Measurements from ENCODE around the gene PHLPP2.
A peak's percentile ranks its signal among the peaks of the same experiment; 100 is the strongest.
"Not testable (repeated sequence)": the region's sequence is repeated elsewhere in the genome, so short reads cannot be mapped to it uniquely, and the experiment has no call there.

The PHLPP2 gene

DNA sequence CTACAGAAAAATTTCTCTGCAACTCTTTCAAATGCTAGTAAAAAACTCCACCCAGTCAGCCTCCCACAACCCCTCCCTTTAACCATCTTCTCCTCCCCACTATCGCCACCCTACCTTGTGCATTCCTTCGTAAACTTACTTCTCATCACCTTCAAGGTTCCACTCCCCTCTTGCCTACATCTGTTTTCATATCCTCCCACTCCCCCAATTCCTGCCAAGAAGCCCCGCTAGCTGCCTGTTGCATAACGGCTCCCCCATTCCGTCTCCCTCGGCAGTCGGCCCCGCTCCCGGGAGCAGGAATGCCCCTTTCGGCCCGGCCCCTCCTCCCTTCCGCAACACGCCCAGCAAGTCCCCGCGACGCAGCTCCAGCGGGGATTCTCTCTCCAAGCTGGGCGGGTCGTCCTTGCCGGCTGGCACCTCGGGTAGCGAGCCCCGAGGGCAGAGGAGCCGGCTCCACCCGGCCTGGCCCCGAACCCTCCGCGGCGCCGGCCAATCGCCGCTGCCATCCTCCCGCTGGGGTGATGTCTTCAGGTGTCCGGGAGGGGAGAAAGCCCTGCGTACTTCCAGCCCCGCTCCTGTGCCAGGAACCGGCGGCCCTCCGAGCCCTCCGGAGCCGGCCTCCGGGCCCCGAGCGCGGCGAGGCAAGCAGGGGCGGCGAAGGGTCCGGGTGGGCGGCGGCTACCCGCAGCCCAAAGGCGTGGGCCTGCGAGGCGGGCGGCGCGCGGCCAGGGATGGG, 1.5 kb downstream of the PHLPP2 start:
- peak; percentile 39 for DNase-seq (ENCODE audit: low spot score)

- DNase-seq (ENCODE audit: low spot score) = no peak
Observed at GRCh38 chr16:71721066-71721740, 3.3 kb downstream of the PHLPP2 start.

DNA sequence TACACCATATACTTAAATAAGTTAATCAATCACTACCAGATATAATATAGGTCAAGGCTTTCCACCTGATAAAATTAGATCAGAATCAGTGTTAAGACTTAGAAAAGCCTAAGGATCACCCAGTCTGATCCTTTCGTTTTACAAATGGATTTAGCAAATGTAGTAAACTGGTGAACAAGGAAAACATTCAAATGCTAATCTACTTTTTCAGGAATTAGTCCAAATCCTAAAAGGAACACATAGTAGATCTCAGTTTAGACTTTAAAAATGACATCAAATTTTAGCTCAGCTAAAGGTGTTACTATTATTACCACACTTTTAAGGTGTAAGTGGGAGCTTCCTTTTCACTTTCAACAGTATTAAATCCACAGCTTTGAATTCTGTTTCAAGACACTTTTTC, 12.0 kb downstream of the PHLPP2 start:
- no peak for DNase-seq (ENCODE audit: low spot score)

- DNase-seq (ENCODE audit: low spot score) = no peak
Observed at GRCh38 chr16:71711789-71712188, 12.7 kb downstream of the PHLPP2 start.

DNA sequence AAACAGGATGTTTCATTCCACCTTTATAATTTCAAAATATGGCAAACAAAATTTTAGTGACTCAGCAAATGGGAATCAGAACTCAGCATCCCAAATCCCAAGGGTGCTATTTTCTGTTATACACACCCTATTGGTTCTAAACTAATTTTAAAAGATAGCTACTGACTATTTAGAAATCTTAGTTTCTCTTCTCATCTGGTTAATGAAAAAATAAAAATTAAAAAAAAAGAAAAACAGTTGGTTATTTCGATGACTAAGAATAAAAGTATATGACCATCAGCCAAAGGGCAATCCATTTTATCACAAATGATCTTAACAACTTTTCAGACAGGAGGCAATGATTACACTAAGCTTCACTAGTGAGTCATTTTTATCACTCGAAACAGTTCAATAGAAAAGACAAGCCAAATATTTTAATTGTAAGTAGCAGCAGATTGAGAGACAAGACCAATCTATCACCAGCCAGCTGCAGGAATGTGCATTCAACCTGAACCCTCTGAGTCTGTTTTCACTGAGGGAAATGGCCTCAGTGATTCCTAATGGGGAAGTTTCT, 15.2 kb downstream of the PHLPP2 start:
- no peak for DNase-seq (ENCODE audit: low spot score)

GRCh38 chr16:71708696-71709095, 15.8 kb downstream of the PHLPP2 start:
- DNase-seq (ENCODE audit: low spot score) = no peak

- DNase-seq (ENCODE audit: low spot score) = no peak
Observed at GRCh38 chr16:71707199-71707598, 17.3 kb downstream of the PHLPP2 start.

DNA sequence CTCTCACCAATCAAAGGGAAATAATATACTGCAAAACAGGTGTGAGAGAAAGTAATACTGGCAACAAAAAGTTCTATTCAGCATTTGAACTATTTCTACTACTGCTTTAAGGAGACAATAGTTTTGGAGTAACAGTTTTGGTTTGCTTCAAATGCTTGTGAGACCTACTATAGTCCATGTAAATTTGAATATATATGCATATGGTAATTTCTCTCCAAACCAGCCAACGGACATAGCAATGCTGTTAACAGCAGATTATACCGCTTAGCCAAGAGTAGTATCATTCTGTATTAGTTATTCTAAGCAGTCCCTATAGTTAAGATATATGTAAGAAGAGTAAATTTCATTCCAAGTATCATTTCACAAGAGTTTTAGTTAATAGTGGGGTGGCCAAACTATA, 18.5 kb downstream of the PHLPP2 start:
- DNase-seq (ENCODE audit: low spot score) = no peak

- DNase-seq (ENCODE audit: low spot score) = no peak
Observed at GRCh38 chr16:71703333-71703732, 21.2 kb downstream of the PHLPP2 start.

- DNase-seq (ENCODE audit: low spot score) = no peak
Observed at GRCh38 chr16:71700831-71701230, 23.7 kb downstream of the PHLPP2 start.

DNA sequence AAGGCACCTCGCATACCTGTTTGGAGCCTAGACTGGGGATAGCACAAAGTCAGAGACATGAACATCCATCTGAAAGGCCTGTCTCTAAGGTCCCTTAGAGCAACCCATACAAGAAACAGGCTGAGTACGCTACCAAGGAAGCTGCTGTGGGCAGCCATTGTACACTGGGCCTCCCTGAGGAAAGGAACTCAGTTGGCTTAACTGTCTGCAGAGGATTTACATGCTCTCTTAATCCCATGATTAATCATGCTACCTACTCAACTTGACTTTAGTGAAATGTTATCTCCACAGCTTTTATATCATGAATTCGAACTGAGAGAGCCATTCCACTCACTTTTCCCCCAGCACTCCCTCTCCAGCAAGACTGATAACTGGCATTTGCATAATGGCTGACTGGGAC, 26.0 kb downstream of the PHLPP2 start:
- no peak for DNase-seq (ENCODE audit: low spot score)

DNA sequence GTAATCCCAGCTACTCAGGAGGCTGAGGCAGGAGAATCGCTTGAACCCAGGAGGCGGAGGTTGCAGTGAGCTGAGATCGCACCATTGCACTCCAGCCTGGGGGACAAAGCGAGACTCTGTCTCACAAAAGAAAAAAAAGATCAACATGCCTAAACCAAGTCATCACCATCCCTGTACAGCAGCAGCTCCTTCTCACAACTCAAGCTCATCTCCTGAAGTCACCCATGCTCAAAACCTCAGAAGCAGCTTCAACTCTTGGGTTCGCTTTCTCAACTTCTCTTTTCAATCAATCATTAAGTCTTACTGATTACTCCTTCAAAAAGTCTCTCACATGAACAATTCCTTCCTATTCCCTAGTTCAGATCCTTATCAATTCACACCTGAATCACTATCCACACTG, 31.3 kb downstream of the PHLPP2 start:
- no peak for DNase-seq (ENCODE audit: low spot score)

DNA sequence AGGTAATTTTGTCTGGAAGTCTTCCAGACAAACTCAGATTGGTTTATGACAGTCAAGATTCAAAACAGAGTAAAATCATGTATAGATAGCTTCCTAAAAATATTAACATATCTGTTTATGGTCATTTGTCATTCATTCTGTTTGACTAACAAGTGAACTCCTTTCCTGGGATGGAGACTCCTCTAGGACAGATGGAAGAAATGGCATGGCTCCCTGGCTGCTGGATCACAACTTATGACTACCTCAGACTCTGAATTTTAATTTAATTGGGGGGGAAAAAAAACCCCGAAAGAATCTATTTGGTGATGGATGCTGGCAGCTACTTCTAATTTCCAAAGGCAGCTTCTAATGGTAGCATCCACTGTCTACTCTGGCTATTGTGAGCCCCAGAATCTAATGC, 34.6 kb downstream of the PHLPP2 start:
- no peak for DNase-seq (ENCODE audit: low spot score)

DNA sequence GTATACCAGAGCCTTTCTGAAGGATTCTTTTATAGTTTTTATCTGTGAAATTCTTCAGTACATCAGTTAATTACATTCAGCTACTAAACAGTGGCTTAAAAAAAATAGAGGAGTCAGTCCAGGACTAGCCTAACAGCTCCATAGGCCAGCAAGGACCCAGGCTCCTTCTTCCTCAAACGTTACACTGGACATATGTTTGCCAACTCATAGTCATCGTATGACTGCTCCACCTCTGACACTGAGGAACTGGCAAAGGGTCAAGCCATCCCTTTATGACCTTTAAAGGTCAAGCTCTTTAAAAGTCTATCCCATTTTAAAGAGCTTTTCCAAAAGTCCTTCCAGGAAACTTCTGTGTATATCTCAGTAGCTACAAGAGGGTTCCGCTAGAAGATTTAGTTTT, 36.6 kb downstream of the PHLPP2 start:
- DNase-seq (ENCODE audit: low spot score) = no peak

DNA sequence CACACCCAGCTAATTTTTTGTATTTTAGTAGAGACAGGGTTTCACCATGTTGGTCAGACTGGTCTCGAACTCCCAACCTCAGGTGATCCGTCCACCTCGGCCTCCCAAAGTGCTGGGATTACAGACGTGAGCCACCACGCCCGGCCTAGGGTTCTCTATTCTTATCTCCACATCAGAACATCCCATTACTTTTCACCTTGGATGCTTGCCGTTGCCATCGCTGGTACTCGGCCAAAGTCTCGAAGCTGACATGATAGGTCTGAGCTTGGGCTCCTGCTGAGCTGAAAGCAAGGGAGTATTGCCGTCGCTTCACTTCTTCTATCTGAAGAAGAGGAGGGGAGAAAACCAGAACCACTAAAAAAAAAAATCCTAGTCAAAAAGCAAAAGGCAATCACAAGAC, 40.2 kb downstream of the PHLPP2 start:
- not testable (repeated sequence) for DNase-seq (ENCODE audit: low spot score)

DNA sequence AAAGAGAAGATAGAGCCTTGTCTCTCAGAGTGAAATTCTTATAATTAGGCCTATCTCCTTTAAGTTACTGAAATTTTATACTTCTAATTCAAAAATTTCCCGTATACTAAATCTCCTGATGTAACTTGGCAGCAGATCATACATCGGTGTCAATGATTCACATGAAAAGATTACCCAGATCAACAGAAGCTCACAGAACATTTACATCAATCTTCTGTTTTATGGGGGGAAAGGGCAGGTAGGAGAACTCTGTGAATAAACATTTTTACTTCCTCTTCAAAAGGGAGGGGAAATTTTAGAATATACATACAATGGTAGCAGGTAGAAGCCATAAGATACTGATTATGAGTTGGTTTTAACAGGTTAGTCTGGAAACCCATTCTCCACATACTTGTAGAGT, 43.1 kb downstream of the PHLPP2 start:
- no peak for DNase-seq (ENCODE audit: low spot score)

DNA sequence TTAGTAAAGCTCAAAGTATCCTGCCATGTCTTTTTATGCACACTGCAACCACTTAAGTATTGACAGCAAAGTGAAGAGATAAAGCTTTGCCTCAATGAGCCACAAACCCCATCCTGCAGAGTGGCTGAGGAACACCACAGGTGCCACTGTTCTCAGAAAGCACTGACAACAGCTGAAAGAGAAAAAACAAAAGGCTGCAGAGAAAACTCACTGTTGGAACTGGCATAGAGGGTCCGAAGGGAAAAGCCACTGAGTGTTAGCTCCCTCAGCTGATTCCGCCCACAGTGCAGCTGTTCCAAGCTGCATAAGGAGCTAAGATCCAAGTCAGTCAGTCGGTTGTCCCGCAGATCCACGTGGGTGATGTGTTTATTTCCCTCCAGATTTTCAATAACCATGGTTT, 48.3 kb downstream of the PHLPP2 start:
- no peak for DNase-seq (ENCODE audit: low spot score)

GRCh38 chr16:71675380-71675779, 49.1 kb downstream of the PHLPP2 start:
- DNase-seq (ENCODE audit: low spot score) = no peak

GRCh38 chr16:71674229-71674628, 50.3 kb downstream of the PHLPP2 start:
- DNase-seq (ENCODE audit: low spot score) = no peak

- no peak for DNase-seq (ENCODE audit: low spot score)
Observed at GRCh38 chr16:71673582-71673973, 50.9 kb downstream of the PHLPP2 start.

- DNase-seq (ENCODE audit: low spot score) = no peak
Observed at GRCh38 chr16:71672803-71673581, 51.5 kb downstream of the PHLPP2 start.

DNA sequence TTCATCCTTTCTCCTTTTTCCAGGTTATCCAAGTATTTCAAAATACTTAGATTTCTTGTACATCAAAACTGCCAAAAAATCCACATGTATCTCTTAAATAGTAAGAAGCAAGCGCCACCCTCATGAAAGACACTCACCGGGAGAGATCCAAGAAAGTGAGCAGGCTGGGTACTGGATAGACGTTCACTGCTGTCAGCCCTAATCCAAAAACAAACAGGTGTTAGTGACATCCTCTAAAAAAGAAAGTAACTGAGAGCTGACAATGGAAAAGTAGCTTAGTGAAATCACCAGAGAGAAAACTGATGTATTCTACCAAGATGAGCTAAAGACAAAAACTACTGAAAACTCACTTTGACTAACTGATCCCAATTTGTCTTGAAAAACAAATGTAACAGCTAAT, 52.4 kb downstream of the PHLPP2 start:
- DNase-seq (ENCODE audit: low spot score) = no peak

GRCh38 chr16:71671165-71671564, 53.3 kb downstream of the PHLPP2 start:
- no peak for DNase-seq (ENCODE audit: low spot score)
